ENCODE results near the gene SLC4A3.

DNA sequence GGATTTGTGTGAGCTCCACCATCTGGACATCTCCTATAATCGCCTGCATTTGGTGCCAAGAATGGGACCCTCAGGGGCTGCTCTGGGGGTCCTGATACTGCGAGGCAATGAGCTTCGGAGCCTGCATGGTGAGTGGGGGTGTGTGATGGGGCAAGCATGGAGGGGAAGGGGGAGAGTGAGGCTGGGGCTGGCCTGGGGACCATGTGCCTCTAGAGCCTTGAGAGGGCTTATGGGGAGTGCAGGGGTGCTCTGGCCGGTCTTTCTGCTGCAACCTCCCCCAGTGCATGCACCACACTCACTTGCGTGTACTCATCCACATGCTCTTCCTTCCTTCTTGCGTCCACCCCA, 21.8 kb upstream of the SLC4A3 start:
- TF ChIP-seq, protein P1, sequence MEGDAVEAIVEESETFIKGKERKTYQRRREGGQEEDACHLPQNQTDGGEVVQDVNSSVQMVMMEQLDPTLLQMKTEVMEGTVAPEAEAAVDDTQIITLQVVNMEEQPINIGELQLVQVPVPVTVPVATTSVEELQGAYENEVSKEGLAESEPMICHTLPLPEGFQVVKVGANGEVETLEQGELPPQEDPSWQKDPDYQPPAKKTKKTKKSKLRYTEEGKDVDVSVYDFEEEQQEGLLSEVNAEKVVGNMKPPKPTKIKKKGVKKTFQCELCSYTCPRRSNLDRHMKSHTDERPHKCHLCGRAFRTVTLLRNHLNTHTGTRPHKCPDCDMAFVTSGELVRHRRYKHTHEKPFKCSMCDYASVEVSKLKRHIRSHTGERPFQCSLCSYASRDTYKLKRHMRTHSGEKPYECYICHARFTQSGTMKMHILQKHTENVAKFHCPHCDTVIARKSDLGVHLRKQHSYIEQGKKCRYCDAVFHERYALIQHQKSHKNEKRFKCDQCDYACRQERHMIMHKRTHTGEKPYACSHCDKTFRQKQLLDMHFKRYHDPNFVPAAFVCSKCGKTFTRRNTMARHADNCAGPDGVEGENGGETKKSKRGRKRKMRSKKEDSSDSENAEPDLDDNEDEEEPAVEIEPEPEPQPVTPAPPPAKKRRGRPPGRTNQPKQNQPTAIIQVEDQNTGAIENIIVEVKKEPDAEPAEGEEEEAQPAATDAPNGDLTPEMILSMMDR (IDR thresholded peaks at IDR 0.05) = no peak
- TF ChIP-seq POLR2A (IDR thresholded peaks at IDR 0.05) = no peak

Data from lower leg skin (tissue), 3 donors.